HG02973 (cell line): ENCODE measurements around the gene SMIM7.
"Not testable (repeated sequence)": the region's sequence is repeated elsewhere in the genome, so short reads cannot be mapped to it uniquely, and the experiment has no call there.

Experiments
- ATAC-seq: cut with Tn5 transposase; IDR thresholded peaks from one replicate; pipeline ENCODE4 v1.9.1; 2021; ENCODE audit warnings: moderate library complexity; ENCODE audit not compliant: unreplicated experiment

SMIM7 gene

DNA sequence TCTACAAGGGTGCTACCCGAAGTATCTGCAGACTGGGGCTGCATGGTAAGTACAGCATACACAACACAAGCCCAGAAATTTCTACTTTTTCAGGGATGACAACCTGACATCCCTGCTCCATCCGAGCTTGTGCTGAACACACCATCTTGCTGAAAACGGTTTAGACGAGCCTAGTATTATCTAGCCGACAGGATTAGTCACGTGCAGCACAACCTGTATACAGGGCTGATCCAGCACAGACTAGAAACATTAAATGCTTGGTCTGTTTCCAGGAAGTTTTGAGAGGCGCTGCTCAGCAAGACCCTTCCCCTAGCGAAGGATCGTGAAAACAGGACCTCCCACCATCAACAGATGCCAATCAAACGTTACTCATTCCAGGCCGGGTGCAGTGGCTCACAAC, 4.2 kb downstream of the SMIM7 start:
- ATAC-seq = no peak

DNA sequence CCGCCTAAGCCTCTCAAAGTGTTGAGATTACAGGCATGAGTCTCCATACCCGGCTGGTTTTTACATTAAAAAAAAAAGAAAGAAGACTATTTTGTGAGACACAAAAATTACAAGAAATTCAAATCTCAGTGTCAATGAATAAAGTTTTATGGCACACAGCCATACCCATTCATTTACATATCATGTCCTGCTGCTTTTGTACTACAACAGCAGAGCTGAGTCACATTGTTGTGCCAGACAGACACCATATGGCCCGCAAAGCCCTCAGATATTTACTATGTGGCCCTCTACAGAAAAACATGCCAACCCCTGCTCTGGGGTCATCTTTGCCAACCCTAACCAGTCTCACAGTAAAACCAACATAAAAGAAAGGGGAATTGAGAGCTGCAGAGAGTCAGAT, 5.3 kb downstream of the SMIM7 start:
- ATAC-seq = no peak

DNA sequence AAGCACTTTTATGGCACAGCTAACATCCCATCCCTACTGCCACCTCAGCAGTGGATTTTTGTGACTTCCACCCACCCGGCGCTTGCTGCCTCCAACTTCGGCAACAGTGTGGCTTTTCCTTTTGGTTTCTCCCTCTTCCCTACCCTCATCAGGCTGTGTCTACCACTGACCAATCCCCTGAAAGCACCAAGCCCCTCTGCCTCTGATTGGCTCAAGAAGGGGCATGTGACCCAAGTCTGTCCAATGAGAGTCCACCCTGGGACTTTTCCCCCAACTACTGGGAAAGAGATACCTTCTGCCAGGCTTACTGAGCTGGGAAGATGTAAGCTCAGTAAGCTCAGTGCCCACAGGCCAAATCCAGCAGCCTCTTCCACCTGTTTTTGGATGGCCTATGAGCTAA, 5.8 kb downstream of the SMIM7 start:
- no peak for ATAC-seq

DNA sequence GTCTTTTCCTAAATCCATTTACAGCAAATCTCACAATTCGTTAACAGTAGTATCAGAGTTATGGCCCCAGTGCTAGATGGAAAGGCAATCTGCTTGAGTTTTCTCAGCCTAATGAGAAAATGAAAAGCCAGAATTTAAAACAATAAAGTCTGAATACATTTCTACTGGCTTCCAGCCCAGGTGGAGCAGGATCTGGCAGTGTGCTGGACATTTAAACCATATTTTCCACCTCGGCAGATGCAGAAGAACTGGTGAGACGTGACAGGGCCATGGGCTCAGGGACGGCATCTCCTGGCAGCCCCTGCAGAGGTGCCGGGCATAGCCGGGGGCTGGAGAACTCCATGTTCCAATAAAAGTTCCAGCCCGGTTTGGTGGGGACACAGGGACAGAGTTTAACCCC, 7.1 kb downstream of the SMIM7 start:
- no peak for ATAC-seq

DNA sequence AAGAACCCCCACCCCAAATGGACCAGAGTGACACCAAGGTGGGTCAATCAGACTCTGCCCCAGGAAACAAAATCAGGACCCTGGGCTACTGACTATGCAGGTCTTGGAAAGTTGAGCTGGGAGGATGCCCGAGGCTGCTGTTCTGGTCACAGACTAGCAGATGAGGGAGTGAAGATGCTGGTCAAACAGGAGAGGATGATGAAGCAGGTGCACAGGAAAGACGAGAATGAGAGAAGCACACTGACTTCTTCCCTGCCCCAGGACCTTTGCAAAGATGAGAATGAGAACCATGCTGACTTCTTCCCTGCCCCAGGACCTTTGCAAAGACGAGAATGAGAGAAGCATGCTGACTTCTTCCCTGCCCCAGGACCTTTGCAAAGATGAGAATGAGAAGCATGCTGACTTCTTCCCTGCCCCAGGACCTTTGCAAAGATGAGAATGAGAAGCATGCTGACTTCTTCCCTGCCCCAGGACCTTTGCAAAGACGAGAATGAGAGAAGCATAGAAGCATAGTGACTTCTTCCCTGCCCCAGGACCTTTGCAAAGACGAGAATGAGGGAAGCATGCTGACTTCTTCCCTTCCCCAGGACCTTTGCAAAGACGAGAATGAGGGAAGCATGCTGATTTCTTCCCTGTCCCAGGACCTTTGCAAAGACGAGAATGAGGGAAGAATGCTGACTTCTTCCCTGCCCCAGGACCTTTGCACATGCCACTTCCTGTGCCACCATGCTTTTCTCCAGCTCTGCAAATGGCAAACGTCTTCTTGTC, 8.3 kb downstream of the SMIM7 start:
- not testable (repeated sequence) for ATAC-seq

DNA sequence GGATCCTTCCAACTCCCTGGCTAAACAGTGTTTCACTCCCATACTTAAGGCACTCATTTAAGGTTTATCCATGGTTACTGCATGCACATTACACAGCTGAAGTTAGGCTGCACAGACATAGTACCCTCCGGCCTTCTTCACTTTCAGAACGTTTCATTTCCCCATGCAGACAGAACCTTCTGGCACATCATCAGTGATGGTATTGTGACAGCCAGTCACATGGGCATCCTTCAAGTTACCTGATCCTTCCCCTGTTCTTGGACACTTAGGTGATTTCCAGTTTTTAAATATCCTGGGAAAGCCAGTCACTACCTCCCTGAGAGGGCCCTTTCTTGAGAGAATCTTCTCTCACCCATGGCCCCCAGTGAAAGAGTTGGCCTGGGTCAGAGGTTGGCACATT, 9.1 kb downstream of the SMIM7 start:
- no peak for ATAC-seq

DNA sequence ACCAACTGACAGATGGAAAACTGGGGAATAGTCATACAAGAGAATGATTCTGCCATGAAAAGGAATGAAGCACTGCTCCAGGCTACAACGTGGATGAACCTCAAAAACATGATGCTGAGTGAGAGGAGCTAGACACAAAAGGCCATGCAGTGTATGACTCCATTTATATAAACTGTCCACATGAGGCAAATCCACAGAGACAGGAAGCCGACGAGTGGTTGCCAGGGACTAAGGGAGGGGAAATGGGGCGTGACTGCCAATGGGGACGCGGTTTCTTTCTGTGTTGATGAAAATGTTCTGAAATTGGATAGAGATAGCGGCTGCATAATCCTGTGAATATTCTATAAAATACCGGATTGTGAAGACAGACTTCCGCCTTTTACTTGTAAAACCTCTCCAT, 10.2 kb downstream of the SMIM7 start:
- no peak for ATAC-seq

DNA sequence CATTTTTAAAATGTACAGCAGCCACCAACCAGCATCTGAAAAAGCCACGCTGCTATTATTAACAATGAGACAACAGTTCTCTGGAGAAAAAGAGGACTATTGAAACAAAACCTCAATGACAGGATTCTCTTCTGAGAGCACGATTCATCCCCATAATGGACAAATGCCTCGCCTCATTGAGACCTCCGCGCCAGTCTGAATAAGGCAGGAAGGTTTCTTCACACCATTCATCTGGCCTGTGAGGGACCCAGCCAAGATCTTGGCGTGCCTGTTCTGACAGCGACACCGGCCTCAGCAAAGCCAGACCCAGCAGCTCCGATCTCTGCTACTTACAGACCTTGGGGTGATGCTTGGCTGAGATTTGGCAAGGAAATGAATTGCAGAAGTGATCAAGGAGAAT, 14.8 kb downstream of the SMIM7 start:
- ATAC-seq = no peak

DNA sequence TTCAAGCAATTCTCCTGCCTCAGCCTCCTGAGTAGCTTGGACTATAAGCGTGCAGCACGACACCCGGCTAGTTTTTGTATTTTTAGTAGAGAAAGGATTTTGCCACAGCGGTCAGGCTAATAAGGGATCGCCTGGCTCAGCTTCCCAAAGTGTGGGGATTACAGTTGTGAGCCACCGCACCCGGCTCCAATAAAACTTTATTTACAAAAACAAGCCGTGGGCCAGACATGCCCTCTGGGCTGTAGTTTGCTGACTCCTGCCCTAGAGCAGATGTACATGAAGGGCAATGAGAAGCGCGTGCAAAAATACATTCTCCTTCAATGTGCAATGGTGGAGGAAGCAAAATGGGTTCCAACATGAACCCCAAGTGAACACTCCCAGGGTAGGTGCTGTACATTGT, 18.2 kb downstream of the SMIM7 start:
- ATAC-seq = no peak

DNA sequence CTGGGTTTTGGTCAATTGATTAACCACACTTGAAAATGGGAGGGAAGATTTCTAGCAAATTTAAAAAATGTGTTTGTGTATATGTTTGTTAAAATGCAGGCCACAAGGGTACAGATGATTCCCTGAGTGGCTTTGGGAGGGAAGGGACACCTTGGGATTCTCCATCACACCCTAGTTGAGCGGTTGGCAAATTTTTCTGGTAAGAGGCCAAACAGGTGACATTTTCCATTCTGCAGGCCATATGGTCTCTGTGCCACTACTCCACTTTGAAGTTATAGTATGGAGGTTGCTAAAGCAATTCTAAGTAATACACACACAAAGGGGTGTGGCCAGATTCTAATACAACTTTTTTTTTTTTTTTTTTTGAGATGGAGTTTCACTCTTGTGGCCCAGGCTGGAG, 19.0 kb downstream of the SMIM7 start:
- ATAC-seq = no peak

DNA sequence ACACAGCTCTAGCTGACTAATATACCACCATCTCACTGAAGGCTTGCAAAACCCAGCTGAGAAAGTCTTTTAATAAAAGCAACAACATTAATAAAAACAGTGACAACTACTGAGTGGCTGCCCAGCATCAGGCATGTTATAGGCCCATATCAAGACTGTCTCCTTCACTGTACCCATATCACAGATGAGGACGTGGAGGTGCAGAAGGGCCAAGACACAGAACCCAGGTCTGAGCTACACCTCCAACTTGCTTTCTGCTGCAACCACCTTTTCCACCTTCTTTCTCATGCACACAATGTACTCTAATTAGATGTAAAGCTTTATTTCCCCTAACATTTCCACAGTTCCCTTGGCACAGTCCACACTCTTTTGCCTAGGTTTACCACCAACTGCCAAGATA, 21.3 kb downstream of the SMIM7 start:
- ATAC-seq = no peak

DNA sequence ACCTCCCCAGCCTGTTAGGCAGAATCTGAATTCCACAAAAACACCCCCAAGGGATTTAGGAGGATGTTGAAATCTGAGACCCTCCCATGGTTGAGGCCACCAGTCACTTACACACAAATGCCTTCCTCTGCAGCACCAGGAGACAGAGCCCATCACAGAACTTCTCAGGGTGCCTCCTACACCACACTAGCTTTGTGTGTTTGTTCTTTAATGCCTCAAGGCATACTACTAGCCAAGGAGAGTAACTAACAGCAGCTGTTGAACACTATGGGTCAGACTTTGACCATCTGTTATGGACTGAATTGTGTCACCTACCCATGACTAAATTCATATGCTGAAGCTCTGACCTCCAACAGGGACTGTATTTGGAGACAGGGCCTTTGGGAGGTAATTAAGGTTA, 22.4 kb downstream of the SMIM7 start:
- ATAC-seq = no peak

DNA sequence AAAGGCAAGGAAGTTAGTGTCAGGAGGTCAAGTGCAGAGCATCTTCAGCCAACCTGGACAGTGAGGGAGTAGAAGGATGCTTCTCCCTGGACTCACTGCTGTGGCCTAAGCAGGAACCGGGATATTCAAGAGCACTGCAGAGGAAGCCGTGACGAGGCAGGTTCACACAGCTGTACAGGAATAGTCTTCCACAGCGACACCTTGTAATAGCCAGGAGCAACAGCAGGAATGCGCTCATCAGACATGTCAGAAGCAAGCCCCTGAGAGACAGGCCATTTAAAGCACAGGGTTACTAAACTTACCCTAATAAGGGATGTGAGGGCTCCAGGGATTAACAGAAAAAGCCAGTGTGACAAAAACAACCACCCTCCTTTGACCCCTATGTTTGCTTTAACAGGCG, 28.5 kb downstream of the SMIM7 start:
- ATAC-seq = no peak

DNA sequence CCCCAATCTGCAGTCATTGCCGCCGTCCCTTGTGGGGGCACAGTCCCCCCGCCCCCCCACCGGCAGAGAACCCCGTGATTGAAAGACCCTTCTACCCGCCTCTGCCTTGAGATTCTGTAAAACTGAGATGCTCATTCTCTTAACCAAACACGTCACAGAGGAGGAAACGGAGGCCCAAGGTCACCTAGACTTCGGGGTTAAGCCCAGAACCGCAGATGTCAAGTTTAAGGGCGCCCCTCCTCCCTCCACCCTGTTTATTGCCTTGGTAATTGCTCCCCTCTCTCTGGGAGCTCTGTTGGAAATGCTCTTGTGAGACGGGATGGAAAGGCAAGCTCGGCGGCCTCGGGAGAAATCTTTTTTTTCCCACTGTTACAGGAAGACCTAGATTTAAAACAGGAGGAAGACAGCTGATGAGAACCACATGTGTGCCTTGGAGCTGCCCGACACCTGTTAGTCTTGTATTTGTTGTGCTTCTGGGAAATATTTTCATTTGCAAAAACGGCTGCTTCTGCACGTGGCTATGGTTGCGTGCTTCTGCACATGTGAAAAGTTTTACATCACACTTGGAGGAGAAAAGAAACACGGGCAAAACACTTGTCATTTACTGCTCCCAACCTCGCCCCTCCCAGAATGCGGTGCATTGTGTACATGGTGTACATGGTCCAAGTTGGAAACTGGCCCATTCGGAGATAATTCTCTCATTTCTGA, 30.8 kb downstream of the SMIM7 start:
- ATAC-seq = peak; percentile 2

DNA sequence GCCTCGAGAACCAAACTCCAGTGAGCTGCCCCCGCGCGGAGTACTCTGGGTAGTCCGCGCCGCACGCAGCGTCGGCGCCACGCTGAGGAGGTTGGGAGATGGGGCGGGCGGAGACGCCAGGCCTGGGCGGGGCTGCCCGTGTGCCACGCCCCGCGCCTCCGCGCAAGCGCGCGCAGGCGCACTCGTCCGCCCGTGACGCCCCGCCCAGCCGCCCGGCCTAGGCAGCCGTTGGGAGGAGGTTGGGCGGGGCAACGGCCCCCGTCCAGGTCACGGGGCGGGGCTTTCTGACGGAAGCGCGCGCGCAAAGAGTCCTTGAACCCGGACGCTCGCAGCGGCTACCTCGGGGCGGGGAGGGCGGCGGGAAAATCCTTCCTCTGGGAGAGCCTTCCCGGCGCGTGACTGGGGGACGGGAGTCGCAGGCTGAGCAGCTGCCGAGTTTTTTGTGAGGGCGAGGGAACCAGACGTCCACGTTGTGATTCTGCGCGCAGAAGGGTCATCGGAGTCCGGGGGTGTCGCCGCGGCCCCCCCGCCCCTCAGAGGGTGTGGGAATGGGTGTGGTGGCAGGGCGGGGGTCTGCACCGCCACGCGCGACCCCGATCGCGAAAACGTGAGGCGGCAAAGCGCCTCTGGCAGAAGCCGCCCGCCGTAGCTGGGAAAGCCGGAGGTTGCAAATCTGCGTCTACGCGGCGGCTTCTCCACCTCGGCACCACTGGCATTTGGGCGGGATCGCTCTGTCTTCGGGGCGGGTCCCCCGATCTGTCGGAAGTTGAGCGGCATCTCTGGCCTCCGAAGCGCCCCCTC, 31.6 kb downstream of the SMIM7 start, which contains the start of gene MED26:
Gene MED26, minus strand, starts transcription at position 22 of the 801 bp plus-strand sequence. CDS start 261 bp downstream, outside the sequence.
- ATAC-seq = peak; percentile 83

DNA sequence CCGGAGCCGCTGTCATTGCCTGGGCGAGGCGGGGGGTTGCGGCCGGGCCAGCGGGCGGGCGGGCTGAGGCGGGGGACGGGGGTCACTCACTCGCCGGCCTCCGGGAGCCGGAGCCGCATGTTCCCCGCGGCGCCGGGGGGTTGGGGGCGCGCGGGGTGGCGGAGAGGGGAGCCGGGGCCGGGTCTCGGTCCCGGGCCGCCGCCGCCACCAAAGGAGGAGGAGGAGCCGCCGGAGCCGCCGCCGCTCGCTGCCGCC, 32.1 kb downstream of the SMIM7 start:
- ATAC-seq = no peak

DNA sequence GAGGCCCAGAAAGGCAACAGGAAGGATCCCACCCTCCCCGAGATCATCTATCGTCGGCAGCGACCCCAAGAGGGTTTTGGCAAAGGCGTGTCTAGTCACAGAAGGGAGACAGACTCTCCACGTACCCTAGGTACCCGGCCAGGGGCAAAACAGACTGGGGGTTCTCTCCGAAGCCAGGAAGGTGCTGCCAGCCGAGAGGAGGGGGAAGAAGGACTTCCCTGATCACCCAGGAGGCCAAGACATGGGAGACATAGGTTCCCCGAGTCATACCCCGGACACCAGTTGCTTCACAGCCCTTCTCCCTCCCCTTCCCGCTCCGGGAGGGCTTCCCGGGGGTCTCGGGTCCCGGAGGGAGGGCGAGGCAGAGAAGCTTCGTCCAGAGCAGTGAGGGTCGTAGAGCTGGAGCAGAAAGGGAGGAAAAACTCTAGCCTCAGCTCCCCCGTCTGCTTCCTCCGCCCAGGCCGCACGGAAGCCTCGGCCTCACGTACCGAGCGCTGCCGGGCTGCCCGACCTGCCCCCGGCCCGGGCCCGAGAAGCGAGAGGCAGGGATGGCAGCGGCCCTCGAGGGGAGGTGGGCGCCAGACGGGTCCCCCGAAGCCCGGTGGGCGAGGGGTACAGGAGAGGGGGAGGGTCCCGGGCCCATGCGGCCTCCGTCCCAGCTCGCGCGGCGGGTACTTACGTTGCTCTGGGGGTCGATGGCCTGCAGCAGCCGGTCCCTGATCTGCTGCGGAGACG, 32.6 kb downstream of the SMIM7 start:
- no peak for ATAC-seq

DNA sequence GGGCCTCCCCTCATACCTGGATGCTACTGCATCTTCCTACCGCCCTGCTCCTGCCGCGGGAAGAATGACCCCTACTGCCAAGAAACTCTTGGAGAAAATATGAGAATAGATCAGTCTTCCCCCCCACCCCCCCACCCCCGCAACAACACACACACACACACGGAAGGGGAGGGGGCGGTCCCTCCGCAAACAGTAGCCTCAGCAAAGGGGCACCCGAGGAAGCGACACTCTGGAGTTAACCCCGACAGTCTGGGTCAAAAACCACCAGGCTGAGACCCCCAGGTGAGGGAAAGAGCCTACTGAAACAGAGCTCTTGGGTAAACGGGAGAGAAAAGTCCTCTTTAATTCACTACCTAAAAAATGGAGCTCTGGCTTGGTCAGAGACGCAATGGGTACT, 33.1 kb downstream of the SMIM7 start:
- ATAC-seq = no peak

DNA sequence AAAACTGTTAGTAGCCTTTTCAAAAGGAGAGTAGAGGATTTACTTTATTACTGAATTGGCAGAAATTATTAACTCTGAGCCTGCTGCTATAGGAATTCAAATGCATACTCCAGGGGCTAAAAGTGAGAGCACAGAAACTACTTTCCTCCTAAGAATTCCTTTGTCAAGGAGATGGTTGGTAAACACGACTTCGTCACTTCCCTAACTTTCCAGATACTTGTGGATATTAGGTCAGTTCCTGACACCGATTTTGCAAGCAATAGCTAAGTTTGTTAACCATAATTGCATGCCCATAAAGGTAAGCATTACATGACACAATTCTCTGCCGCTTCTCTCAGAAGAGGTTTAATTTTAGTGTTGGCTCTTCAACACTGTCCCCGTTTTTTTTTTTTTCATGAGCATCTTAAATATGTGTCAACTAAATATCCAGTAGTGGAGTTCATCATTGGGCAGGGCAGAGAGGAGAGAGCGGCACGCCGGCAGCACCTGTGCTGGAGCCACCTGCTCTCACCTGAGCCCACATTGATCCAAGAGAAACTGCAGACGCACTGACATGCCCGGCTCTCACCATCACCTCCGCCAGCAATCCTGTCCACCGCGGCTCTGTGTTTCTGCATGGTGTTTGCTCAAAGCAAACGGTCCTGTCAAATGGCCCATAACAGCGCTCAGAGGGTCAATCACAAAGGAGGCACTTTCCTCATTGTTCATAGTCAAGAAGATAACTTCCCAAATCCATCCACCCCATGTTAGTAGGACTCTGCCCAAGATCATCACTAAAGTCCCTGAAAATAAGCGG, 34.6 kb downstream of the SMIM7 start:
- no peak for ATAC-seq

DNA sequence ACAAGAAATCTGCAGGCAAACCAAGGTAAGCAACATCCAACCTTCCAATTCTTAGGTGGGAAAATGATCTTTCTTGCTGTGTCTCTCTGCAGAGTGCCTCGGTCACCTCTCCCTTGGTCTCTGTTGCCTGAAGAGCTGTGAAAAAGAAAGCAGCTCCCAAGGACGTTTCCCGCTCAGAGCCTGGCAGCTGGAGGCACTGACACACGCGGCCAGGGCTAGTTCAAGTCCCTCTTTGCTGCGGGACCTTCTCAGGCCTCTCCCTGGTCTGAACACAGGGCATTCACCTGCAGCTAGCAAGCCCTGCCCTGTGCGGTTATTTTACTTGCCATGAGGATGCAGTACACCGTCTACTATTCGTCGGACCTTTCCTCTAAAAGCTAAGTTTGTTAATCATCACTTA, 35.7 kb downstream of the SMIM7 start:
- ATAC-seq = no peak

DNA sequence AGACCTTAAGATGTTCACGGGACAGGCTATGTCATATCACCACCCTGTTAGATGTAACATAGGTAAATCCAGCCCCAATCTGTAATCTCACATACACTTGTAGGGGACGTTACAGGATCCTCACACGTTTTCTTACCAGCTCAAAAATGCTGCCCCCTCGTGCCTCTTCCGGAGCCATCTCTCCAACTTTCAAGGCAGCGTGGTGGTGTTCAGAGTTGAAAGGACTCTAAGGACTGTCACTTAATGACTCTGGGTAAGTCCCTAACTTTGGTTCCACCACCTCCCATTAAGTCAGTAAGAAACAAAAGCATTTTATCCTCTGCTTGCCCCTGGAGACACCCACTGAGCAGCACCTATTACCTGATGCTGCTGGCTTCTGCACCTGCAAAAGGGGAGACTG, 36.4 kb downstream of the SMIM7 start:
- ATAC-seq = no peak
